Transverse colon (tissue), 4 donors: ENCODE data around the gene FAM174C. TPM values are rescaled to one million over a fixed set of nuclear protein-coding genes. Genes with fewer than 3 reads are reported as not detected.

ENCODE experiments used
- DNase-seq: peaks from one replicate; pipeline ENCODE4 v3.0.0-alpha.2; 2019
- H3K27ac ChIP-seq, 4 donors: fragments of 200-600 bp; sonication (generic); 2 replicates each; pipeline ENCODE4 v1.5.1; 2016 to 2018; ENCODE audit warnings: inconsistent platforms in 4 of 4
- H3K27me3 ChIP-seq: fragments of 200-600 bp; sonication (generic); 2 replicates; pipeline ENCODE4 v1.5.1; 2017; ENCODE audit warnings: inconsistent platforms
- H3K36me3 ChIP-seq, 4 donors: fragments of 200-600 bp; sonication (generic); 2 replicates each; pipeline ENCODE4 v1.5.1; 2017 to 2019; ENCODE audit warnings: inconsistent platforms in 4 of 4
- H3K4me1 ChIP-seq, 4 donors: fragments of 200-600 bp; sonication (generic); 2 replicates each; pipeline ENCODE4 v1.5.1; 2017 to 2020; ENCODE audit warnings: inconsistent platforms in 4 of 4
- H3K4me3 ChIP-seq, 4 donors: fragments of 200-600 bp; sonication (generic); 1 replicate in 1 of 4; 2 replicates in 3 of 4; pipeline versions ENCODE4 v1.5.1 to v1.6.1; 2017 to 2019; ENCODE audit warnings: inconsistent platforms in 4 of 4
- H3K9me3 ChIP-seq, 2 donors: fragments of 200-600 bp; sonication (generic); 2 replicates each; pipeline ENCODE4 v1.5.1; 2017 to 2019; ENCODE audit warnings: inconsistent platforms in 2 of 2
- EP300 ChIP-seq: sonication (generic); formaldehyde crosslinking; IDR thresholded peaks from one replicate; pipeline ENCODE4 v1.6.1; 2017; ENCODE audit warnings: antibody characterized with exemption, low read depth
- POLR2A ChIP-seq: fragments of 450-650 bp; IDR thresholded peaks from one replicate; pipeline ENCODE4 v1.6.1; 2016; ENCODE audit warnings: antibody characterized with exemption, mild to moderate bottlenecking, moderate library complexity
- POLR2AphosphoS5 ChIP-seq, 3 donors: sonication (generic); formaldehyde crosslinking; IDR thresholded peaks; one replicate each; pipeline ENCODE4 v1.6.1; 2016; ENCODE audit warnings: antibody characterized with exemption in 3 of 3
- WGBS, 2 donors: methylation state at CpG; one replicate each; pipeline ENCODE4 v1.1.5; 2018; ENCODE audit warnings: low coverage in 1 of 2; 5-methylcytosine and 5-hydroxymethylcytosine counted together
- in situ Hi-C, 4 donors: fragments of 200-750 bp; cut with MboI; loops; one replicate each; pipeline versions ENCODE4 v1.15.0 to v1.15.1; 2017; ENCODE audit warnings: low sequenced_read_pairs in 3 of 4, low pct_ligation_motif_present in 1 of 4, low pct_unique_long_range_greater_than_20kb in 1 of 4
- intact Hi-C: fragments of 100-400 bp; cut with DNase I; formaldehyde crosslinking; loops from one replicate; pipeline ENCODE4 v1.15.1; 2023; ENCODE audit warnings: low total_unique reads
- total RNA-seq, 4 donors: library from RNA; depleted of rRNA; stranded (reverse); fragments of >200 nt; gene quantifications; one replicate each; pipeline ENCODE4 v1.1.0, GENCODE V29; 2016
- TF ChIP-seq, protein P1 (sequence below), 5 experiments: fragments of 200-600 bp in 3 of 5; fragments of 450-650 bp in 2 of 5; sonication (generic) in 3 of 5; IDR thresholded peaks; 1 replicate in 2 of 5; 2 replicates in 3 of 5; pipeline ENCODE4 v1.5.1; 2016 to 2017; ENCODE audit warnings: antibody characterized with exemption in 5 of 5, inconsistent platforms in 3 of 5, mild to moderate bottlenecking in 2 of 5, moderate library complexity in 1 of 5

FAM174C gene
- total RNA-seq, 4 donors from 2014 or later = 72.5 to 116 (median 99.0) TPM

DNA sequence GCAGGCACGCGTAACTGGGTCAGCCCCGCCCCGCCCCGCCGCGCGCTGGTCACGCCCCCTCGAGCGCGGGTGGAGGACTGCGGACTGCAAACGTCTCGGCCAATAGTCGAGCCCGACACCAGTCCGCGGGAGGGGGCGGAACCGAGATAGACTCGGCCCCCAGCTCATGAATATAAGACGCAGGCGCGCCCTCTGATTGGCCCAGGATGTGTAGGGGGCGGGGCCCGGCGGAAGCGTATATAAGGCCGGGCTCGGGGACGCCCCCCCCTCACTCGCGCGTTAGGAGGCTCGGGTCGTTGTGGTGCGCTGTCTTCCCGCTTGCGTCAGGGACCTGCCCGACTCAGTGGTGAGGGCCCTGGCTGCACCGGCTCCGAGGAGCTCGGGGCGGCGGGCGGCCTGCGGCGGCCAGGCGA is 6.3 kb upstream of the FAM174C start, which contains the start of gene CIRBP:
TSS of gene CIRBP (plus strand) at position 268 of the 413 bp plus-strand sequence. CDS start 1,602 bp downstream, outside the sequence.
- intact Hi-C loops (no loop called here), in situ Hi-C loops (no loop called here)
- peak; percentile 97 for TF ChIP-seq POLR2A
- peak; percentile 94 to 100 (median 99) for TF ChIP-seq POLR2AphosphoS5 (IDR thresholded peaks at IDR 0.05)
- TF ChIP-seq, protein P1, sequence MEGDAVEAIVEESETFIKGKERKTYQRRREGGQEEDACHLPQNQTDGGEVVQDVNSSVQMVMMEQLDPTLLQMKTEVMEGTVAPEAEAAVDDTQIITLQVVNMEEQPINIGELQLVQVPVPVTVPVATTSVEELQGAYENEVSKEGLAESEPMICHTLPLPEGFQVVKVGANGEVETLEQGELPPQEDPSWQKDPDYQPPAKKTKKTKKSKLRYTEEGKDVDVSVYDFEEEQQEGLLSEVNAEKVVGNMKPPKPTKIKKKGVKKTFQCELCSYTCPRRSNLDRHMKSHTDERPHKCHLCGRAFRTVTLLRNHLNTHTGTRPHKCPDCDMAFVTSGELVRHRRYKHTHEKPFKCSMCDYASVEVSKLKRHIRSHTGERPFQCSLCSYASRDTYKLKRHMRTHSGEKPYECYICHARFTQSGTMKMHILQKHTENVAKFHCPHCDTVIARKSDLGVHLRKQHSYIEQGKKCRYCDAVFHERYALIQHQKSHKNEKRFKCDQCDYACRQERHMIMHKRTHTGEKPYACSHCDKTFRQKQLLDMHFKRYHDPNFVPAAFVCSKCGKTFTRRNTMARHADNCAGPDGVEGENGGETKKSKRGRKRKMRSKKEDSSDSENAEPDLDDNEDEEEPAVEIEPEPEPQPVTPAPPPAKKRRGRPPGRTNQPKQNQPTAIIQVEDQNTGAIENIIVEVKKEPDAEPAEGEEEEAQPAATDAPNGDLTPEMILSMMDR (IDR thresholded peaks at IDR 0.05) = no peak
- Histone ChIP-seq H3K4me3 (peak within 1 kb of the TSS; percentile 71 to 85 (median 74)), H3K9me3 (no peaks in the 10 kb centered on the region), H3K27me3 (no peaks in the 10 kb centered on the region), H3K36me3 (peaks cover 0 to 21% (median 9%) of the 10 kb centered on the region in 4 donors), H3K27ac (peak within 1 kb of the TSS; percentile 98 to 100 (median 100)), H3K4me1 (peaks cover 65 to 83% (median 79%) of the 10 kb centered on the region in 4 donors)
- 1% methylated on average over 44 of the region's 50 CpGs; no CpG with 5 or more reads in 1 of the 2 donors for WGBS, 2 donors
- peak; percentile 100 for DNase-seq

DNA sequence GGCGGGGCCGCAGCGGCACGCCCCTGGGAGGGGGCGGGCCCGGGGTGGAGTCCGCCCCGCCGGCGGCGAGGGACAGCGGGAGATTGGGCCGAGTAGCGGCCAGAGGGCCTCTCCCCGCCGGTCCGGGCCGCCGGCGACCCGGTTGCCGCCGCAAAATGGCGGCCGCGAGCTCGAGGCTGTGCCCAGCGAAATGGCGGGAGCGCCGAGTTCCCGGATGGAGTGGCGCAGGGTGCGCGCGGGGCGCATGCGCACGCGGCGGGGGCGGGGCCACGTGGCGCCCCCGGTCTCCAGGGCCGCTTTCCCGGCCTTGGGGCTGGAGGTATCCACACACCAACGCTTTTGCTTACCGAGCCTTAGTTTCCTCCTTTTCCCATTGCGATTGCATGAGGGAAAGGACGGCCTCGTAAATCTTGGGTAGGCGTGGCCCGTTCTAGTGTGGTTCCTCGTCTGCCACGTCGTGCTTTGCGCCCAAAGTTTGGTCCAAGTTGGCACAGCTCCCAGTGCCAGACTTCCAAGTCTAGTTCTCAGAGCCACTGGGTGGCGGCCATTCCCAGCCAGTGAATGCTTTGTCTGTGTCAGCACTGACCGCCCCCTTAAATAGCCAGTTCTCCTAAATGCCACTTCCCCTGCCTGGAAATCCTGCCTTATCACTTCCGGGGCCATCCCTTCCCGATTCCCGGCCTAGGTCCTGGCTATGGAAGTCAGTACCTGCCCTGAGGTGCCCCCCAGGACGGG is 5.7 kb upstream of the FAM174C start:
- H3K36me3 ChIP-seq = peaks cover 0 to 27% (median 12%) of the 10 kb centered on the region in 4 donors
- H3K27ac ChIP-seq = peak overlapping the region; percentile 98 to 100 (median 100)
- in situ Hi-C loops (no loop called here), intact Hi-C loops (no loop called here)
- 0% methylated on average over 28 of the region's 64 CpGs; no CpG with 5 or more reads in 1 of the 2 donors for WGBS, 2 donors
- H3K9me3 ChIP-seq = no peaks in the 10 kb centered on the region
- no peaks in the 10 kb centered on the region for H3K27me3 ChIP-seq
- H3K4me3 ChIP-seq = peak overlapping the region; percentile 71 to 85 (median 74)
- TF ChIP-seq POLR2AphosphoS5 (IDR thresholded peaks at IDR 0.05) (peak in 1 of 3 donors; percentile 10), EP300 (peak; percentile 30), POLR2A (no peak)
- TF ChIP-seq, protein P1 (IDR thresholded peaks at IDR 0.05) = no peak
- DNase-seq = peak; percentile 89
- H3K4me1 ChIP-seq = peaks cover 70 to 89% (median 85%) of the 10 kb centered on the region in 4 donors

DNA sequence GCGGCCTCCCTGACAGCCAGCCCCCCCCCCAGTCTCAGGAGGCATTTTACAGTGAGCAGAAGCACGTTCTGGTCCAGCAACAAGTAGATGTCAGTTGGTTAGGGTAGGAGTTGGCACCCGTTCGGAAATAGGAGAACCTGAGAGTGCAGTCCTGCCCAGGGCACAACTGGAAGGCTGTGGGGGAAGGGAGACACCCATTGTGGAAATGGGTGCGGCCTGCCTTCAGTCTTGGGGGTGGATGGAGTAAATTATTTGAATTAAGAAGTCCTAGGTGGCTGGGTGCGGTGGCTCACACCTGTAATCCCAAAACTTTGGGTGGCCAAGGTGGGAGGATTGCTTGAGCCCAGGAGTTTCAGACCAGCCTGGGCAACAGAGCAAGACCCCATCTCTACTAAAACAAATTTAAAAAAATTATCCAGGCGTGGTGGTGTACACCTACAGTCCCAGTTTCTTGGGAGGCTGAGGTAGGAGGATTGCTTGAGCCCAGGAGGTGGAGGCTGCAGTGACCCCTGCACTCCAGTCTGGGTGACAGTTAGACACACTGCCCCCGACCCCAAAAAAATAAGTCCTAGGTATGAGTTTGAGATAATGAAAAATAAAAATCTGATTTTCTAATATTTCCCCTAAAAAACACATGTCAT is 5.0 kb upstream of the FAM174C start:
- H3K9me3 ChIP-seq = no peaks in the 10 kb centered on the region
- H3K27ac ChIP-seq = peak overlapping the region; percentile 98 to 100 (median 100)
- H3K36me3 ChIP-seq = peaks cover 0 to 28% (median 13%) of the 10 kb centered on the region in 4 donors
- in situ Hi-C loops (no loop called here), intact Hi-C loops (no loop called here)
- H3K4me1 ChIP-seq = peaks cover 73 to 89% (median 86%) of the 10 kb centered on the region in 4 donors
- no peak for DNase-seq
- peak overlapping the region; percentile 71 to 85 (median 74) for H3K4me3 ChIP-seq
- TF ChIP-seq POLR2A = no peak
- TF ChIP-seq POLR2AphosphoS5 (IDR thresholded peaks at IDR 0.05) = no peak
- no peak for TF ChIP-seq EP300
- TF ChIP-seq, protein P1 (IDR thresholded peaks at IDR 0.05) = no peak
- no peaks in the 10 kb centered on the region for H3K27me3 ChIP-seq
- WGBS, 2 donors = 14 to 24% methylated on average over 2 to 8 of the region's 8 CpGs
